NCI-H1048 (cell line): ENCODE data around the gene VTN.

ENCODE experiments used
- DNase-seq: peaks from one replicate; lab custom pipeline; 2025; lab: John Stamatoyannopoulos, UW

The VTN gene

GRCh38 chr17:28368915-28369683 is 1.0 kb downstream of the VTN start:
- no peak for DNase-seq

DNA sequence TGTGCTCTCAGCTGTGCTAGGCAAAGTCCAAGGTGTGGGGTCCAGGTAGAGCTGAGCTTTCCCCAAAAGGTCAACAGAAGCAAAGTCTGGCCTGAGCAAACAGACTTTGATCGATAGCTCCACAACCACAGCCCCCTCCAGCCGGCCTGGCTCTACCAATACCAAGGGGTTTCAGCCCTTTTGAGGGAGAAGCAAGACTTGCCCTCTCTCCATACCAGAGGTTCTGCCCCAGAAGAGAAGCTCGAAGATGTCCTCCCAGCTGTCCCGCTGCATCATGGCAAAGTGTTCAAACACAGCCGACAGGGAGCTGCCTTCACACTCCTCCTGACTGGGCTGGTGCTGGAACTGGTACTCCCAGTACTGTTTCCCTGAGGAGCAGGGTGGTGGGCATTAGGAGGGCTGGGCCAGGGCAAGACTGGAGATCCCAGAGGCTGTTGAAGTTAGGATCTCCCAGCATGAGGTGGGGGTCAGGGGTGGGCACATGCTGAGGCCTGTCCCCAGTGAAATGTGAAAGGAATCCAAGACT is 1.7 kb downstream of the VTN start:
- DNase-seq, result no peak

- DNase-seq, result no peak
Measured at GRCh38 chr17:28367641-28368305, 2.3 kb downstream of the VTN start.

DNA sequence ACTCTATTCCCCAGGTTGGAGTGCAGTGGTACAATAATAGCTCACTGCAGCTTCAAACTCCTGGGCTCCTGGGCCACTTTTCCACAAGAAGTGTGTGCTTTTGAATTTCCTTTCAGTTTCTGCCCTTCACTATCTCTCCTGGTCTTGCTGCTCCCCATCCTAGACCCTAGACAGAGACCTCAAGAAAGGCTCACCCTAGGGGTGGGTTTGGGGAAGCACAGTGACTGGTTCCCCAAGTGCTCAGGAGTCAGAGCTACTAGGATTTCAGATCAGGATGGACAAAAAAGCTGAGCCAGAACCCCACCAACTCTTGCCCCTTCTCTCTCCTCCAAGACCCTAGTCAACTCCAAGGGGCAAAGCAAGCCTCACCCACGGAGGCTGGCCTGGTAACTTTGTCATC is 3.5 kb downstream of the VTN start:
- no peak for DNase-seq

- no peak for DNase-seq
Measured at GRCh38 chr17:28365487-28365886, 4.6 kb downstream of the VTN start.

GRCh38 chr17:28364665-28365363 is 5.3 kb downstream of the VTN start, which contains the start of gene SEBOX:
Gene SEBOX, minus strand, starts transcription at chr17:28365199. Its CDS starts 48 bp downstream, at chr17:28365151.
- DNase-seq, result no peak

- DNase-seq, result no peak
Measured at GRCh38 chr17:28363776-28364650, 6.1 kb downstream of the VTN start.

- no peak for DNase-seq
Measured at GRCh38 chr17:28363186-28363585, 6.9 kb downstream of the VTN start.

DNA sequence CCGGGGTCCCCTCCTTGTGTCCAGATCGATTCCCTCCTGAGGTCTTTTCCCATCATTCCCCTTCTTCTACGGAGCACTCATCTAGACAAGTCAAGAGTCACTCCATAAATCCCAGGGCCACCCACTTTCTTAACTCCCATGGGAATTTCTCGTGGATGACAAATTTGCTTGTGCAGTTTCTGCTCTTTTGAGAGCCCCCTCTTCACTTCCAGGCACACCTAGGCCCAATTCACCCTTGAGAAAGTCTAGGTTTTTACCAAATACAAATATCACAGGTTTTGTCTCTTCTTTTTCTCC is 12.3 kb downstream of the VTN start:
- DNase-seq, result no peak

GRCh38 chr17:28357061-28357900 is 12.8 kb downstream of the VTN start, which contains the start of gene POLDIP2:
Gene POLDIP2, minus strand, starts transcription at chr17:28357527. Its CDS starts 79 bp downstream, at chr17:28357448.
- DNase-seq, result peak; percentile 90

DNA sequence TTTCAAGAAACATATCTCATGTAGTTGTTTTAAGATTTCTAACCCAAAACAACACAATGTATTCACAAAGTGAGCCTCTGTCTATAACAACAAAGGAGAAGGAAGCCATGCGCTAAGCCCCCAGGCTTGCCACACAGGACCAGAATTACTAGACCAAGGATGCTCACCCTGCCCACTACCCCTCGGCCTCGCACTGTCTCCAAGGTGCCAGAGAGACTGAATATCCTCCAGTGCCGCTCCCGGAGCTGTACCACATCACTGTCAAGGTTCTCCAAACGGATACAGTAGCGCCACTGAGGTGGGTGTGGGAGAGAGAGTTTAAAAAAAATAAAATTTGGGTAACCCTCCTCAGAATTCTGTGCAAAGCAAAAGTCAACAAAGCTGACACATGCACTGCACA is 19.8 kb downstream of the VTN start:
- DNase-seq, result no peak

- DNase-seq, result no peak
Measured at GRCh38 chr17:28348979-28349378, 21.1 kb downstream of the VTN start.

DNA sequence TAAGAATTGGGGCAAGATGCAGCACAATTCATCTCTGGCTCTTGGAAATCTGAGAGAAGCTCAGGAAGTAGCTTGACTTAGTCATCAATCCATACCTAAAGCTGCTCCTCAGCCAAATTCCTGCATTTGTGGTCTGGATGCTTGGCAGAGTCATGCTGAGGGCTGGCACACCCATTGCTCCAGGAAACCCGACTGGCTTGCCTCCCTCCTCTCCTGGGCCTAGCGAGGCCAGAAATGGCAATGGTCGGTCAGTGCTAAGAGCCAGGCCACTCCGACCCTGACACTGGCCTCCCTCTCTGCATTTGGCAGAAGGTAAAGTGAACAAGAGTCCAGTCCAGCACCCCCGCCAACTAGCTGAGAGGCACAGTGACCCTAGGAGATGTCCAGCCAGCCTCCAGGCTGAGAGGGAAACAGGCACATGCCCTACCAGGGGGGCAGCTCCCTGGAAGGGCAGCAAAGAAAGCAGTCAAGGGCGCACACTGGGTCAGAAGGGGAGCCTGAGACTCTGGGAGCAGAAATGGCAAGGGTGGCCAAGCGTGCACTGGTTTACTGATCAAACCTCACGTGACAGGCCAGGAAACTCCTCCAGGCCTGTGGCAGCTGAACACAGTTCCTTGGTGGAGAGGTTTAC is 22.7 kb downstream of the VTN start:
- no peak for DNase-seq

DNA sequence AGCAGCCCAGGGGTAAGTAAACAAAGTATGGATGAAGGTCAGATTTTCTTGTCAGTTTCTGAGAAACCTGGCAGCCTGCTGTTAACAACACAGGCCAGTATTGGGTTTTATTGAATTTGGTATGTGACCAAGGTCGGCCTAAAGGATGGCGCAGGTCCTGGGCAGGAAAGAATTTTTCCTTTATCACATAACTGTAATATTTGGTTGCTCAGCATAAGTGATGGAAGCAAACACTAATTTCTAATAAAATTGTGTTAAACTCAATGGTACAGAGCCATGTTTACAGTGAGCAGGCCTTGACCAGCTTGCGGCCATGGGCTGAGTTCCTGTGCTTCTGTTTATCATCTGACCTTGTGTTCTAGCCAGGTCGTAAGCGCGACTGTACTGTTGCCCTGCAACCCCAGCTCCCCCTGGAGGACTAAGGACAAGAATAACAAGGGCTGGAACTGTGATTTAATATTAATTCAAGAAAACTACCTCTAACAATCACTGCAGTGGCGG is 23.3 kb downstream of the VTN start:
- no peak for DNase-seq

DNA sequence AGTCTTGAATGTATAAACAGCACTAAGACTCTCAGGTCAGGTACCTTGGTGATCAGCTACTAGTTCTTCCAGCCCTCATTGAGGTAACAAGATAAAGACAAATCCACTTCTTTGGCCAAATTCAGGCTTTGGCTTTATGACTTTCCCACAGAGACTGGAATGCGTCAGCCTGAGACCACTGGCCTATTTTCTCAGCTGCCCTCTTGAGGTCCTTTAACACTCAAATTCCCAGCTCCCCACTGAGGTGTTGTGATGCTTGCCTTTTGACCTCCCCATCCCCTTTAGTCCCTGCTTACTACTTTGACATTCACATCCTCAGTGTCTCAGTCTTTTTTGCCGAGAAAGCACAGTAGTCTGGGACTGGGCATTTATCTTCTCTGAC is 23.9 kb downstream of the VTN start:
- DNase-seq, result no peak

- DNase-seq, result no peak
Measured at GRCh38 chr17:28345419-28346198, 24.5 kb downstream of the VTN start.

- no peak for DNase-seq
Measured at GRCh38 chr17:28344435-28344901, 25.6 kb downstream of the VTN start.

GRCh38 chr17:28344011-28344410 is 26.1 kb downstream of the VTN start:
- DNase-seq, result no peak

- DNase-seq, result no peak
Measured at GRCh38 chr17:28343491-28343932, 26.6 kb downstream of the VTN start.
